ENCODE results near the gene ARL13B.

Gene ARL13B

DNA sequence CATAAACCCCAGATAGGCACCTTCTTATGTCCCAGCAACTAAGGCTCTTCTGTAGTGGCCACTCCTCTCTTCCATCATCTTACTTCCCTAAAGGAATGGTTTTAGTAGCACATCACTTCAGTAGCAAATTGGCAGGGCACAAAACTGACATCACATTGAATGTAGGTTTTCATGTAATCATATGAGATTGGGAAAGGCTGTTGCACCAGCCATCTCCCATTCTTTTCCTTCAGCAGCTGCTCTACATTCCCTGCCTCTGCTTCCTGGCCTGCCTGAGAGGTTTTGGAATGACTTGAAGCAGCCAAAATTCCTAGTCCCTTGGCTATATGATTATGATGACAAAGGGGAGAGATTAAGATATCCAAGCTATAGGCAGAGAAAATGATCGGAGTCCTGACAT lies 119.4 kb downstream of the ARL13B start:
- no peak for DNase-seq (ENCODE audit: low read depth in 2 of 2)

DNA sequence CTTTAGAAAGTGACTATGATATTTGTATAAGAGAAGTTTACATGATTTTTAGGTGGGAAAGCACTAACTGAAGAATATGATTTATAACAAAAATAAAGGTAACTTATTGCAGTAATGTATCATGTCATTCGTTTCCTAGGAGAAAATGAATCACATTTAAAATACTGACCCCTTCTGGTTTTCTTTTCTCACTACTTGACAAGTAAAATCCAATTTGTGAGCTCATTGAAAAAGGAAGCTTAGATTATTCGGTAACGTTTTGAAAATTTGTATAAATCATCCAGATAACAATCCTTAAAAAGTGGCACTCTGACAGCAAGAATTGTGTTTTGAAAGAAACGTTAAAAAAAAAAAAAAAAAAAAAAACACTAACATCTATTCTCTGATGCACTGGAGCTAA lies 121.9 kb downstream of the ARL13B start:
- no peak for DNase-seq (ENCODE audit: low read depth in 2 of 2)
